Measurements from ENCODE around the gene BLVRB. TPM values are rescaled to one million over a fixed set of nuclear protein-coding genes. Genes with fewer than 3 reads are reported as not detected.
A peak's percentile ranks its signal among the peaks of the same experiment; 100 is the strongest.

BLVRB gene
- total RNA-seq, 1 experiment from 2014 or later: 35.1 TPM

GRCh38 chr19:40422748-40423566, 42.6 kb downstream of the BLVRB start:
- Mint-ChIP-seq H3K27me3 (ENCODE audit: low read depth) (peaks cover 3% of the 10 kb centered on the region), H3K9me3 (no peaks in the 10 kb centered on the region), H3K4me3 (peak overlapping the region; percentile 69; the same call in 1 of the 2 replicates), H3K27ac (peak overlapping the region; percentile 63; the same call in 1 of the 2 replicates), H3K36me3 (no peaks in the 10 kb centered on the region; the same call in 1 of the 2 replicates), H3K4me1 (peaks cover 16% of the 10 kb centered on the region)
- ChIA-PET POLR2A (no interaction called here), CTCF (interaction anchor here (1.5 kb wide), 1 partner anchor 21 kb away, joined by 3 read pairs; the partner anchor contains the start of gene SERTAD3)
- TF ChIP-seq, protein P1, sequence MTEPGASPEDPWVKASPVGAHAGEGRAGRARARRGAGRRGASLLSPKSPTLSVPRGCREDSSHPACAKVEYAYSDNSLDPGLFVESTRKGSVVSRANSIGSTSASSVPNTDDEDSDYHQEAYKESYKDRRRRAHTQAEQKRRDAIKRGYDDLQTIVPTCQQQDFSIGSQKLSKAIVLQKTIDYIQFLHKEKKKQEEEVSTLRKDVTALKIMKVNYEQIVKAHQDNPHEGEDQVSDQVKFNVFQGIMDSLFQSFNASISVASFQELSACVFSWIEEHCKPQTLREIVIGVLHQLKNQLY (CRISPR knock-in tag; IDR thresholded peaks at IDR 0.05): no peak
- no peak for TF ChIP-seq FOXJ3 (CRISPR knock-in tag; IDR thresholded peaks at IDR 0.05; ENCODE audit: borderline replicate concordance)
- TF ChIP-seq, protein P2, sequence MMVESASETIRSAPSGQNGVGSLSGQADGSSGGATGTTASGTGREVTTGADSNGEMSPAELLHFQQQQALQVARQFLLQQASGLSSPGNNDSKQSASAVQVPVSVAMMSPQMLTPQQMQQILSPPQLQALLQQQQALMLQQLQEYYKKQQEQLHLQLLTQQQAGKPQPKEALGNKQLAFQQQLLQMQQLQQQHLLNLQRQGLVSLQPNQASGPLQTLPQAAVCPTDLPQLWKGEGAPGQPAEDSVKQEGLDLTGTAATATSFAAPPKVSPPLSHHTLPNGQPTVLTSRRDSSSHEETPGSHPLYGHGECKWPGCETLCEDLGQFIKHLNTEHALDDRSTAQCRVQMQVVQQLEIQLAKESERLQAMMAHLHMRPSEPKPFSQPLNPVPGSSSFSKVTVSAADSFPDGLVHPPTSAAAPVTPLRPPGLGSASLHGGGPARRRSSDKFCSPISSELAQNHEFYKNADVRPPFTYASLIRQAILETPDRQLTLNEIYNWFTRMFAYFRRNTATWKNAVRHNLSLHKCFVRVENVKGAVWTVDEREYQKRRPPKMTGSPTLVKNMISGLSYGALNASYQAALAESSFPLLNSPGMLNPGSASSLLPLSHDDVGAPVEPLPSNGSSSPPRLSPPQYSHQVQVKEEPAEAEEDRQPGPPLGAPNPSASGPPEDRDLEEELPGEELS (CRISPR knock-in tag; IDR thresholded peaks at IDR 0.05): 0 out of 2 replicates have a peak, but pooled peaks have one; percentile 22
- TF ChIP-seq, protein P3, sequence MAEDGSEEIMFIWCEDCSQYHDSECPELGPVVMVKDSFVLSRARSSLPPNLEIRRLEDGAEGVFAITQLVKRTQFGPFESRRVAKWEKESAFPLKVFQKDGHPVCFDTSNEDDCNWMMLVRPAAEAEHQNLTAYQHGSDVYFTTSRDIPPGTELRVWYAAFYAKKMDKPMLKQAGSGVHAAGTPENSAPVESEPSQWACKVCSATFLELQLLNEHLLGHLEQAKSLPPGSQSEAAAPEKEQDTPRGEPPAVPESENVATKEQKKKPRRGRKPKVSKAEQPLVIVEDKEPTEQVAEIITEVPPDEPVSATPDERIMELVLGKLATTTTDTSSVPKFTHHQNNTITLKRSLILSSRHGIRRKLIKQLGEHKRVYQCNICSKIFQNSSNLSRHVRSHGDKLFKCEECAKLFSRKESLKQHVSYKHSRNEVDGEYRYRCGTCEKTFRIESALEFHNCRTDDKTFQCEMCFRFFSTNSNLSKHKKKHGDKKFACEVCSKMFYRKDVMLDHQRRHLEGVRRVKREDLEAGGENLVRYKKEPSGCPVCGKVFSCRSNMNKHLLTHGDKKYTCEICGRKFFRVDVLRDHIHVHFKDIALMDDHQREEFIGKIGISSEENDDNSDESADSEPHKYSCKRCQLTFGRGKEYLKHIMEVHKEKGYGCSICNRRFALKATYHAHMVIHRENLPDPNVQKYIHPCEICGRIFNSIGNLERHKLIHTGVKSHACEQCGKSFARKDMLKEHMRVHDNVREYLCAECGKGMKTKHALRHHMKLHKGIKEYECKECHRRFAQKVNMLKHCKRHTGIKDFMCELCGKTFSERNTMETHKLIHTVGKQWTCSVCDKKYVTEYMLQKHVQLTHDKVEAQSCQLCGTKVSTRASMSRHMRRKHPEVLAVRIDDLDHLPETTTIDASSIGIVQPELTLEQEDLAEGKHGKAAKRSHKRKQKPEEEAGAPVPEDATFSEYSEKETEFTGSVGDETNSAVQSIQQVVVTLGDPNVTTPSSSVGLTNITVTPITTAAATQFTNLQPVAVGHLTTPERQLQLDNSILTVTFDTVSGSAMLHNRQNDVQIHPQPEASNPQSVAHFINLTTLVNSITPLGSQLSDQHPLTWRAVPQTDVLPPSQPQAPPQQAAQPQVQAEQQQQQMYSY (CRISPR knock-in tag; IDR thresholded peaks at IDR 0.05): peak; percentile 55; the same call in 1 of the 2 replicates
- no peak for ATAC-seq
- DNase-seq (ENCODE audit: low spot score): no peak

GRCh38 chr19:40421993-40422747, 43.4 kb downstream of the BLVRB start:
- CTCF ChIA-PET: interaction anchor here (1.3 to 2.8 kb wide), 10 partner anchors 13 to 181 kb away, joined by 3 to 55 read pairs (median 16); partner anchors contain the start of genes BLVRB and SERTAD3
- Mint-ChIP-seq H3K4me1 (peaks cover 22% of the 10 kb centered on the region), H3K27me3 (ENCODE audit: low read depth) (peaks cover under 1% of the 10 kb centered on the region), H3K36me3 (no peaks in the 10 kb centered on the region; the same call in 1 of the 2 replicates), H3K9me3 (no peaks in the 10 kb centered on the region), H3K27ac (peak overlapping the region; percentile 63; the same call in 1 of the 2 replicates), H3K4me3 (peak overlapping the region; percentile 69)
- DNase-seq (ENCODE audit: low spot score) (no peak), ATAC-seq (no peak)
- POLR2A ChIA-PET: interaction anchor here (1.8 kb wide), 1 partner anchor 21 kb away, joined by 17 read pairs; no protein-coding TSS in a partner anchor
- TF ChIP-seq SOX15 (CRISPR knock-in tag; IDR thresholded peaks at IDR 0.05) (no peak), NFE2L1 (CRISPR knock-in tag; IDR thresholded peaks at IDR 0.05) (no peak), ZMAT4 (CRISPR knock-in tag; IDR thresholded peaks at IDR 0.05) (no peak), ZNF317 (CRISPR knock-in tag; IDR thresholded peaks at IDR 0.05; ENCODE audit: borderline replicate concordance, low read depth) (no peak), NR2C2 (CRISPR knock-in tag; IDR thresholded peaks at IDR 0.05) (no peak), GRHL2 (CRISPR knock-in tag; IDR thresholded peaks at IDR 0.05; ENCODE audit: insufficient replicate concordance, severe bottlenecking) (no peak), E2F1 (CRISPR knock-in tag; IDR thresholded peaks at IDR 0.05) (no peak), JAZF1 (CRISPR knock-in tag; IDR thresholded peaks at IDR 0.05) (no peak), HMGXB4 (CRISPR knock-in tag; IDR thresholded peaks at IDR 0.05) (no peak), RELA (CRISPR knock-in tag; IDR thresholded peaks at IDR 0.05; ENCODE audit: borderline replicate concordance) (no peak), ATF3 (CRISPR knock-in tag; conservative IDR thresholded peaks at IDR 0.05) (no peak), ZNF263 (CRISPR knock-in tag; IDR thresholded peaks at IDR 0.05; ENCODE audit: low read depth) (no peak), ZBTB21 (CRISPR knock-in tag; IDR thresholded peaks at IDR 0.05; ENCODE audit: borderline replicate concordance) (no peak)
- TF ChIP-seq, protein P4, sequence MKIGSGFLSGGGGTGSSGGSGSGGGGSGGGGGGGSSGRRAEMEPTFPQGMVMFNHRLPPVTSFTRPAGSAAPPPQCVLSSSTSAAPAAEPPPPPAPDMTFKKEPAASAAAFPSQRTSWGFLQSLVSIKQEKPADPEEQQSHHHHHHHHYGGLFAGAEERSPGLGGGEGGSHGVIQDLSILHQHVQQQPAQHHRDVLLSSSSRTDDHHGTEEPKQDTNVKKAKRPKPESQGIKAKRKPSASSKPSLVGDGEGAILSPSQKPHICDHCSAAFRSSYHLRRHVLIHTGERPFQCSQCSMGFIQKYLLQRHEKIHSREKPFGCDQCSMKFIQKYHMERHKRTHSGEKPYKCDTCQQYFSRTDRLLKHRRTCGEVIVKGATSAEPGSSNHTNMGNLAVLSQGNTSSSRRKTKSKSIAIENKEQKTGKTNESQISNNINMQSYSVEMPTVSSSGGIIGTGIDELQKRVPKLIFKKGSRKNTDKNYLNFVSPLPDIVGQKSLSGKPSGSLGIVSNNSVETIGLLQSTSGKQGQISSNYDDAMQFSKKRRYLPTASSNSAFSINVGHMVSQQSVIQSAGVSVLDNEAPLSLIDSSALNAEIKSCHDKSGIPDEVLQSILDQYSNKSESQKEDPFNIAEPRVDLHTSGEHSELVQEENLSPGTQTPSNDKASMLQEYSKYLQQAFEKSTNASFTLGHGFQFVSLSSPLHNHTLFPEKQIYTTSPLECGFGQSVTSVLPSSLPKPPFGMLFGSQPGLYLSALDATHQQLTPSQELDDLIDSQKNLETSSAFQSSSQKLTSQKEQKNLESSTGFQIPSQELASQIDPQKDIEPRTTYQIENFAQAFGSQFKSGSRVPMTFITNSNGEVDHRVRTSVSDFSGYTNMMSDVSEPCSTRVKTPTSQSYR (CRISPR knock-in tag; IDR thresholded peaks at IDR 0.05): no peak
